Measurements from ENCODE around the gene FBXL19.
A peak's percentile ranks its signal among the peaks of the same experiment; 100 is the strongest.
"Not testable (repeated sequence)": the region's sequence is repeated elsewhere in the genome, so short reads cannot be mapped to it uniquely, and the experiment has no call there.

The FBXL19 gene

DNA sequence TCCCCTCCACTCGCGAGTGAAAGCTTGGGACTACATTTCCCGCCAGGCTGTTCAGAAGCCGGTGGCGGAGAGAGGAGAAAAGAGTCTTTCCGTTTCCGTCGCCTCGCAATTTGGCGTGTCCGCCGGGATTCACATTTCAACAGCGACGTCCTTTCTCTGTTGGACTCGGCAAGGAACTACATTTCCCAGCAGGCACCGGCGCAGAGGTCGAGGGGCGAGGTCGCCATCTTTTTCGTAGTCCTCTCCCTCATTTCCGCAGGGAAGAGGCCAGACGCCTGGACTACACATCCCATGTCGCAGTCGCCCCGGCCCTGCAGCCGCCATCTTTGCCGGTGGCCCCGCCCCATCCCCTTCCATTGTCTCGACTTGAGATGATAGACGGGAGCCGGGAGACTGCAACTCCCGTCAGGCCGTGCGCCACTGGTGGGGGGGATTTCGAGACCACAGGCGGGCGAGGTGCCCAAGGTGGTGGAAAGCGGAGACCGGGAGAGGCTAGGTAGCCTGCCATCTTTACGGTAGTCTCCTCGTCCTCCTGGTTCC is 882 bp upstream of the FBXL19 start:
- peak; percentile 99 for DNase-seq

DNA sequence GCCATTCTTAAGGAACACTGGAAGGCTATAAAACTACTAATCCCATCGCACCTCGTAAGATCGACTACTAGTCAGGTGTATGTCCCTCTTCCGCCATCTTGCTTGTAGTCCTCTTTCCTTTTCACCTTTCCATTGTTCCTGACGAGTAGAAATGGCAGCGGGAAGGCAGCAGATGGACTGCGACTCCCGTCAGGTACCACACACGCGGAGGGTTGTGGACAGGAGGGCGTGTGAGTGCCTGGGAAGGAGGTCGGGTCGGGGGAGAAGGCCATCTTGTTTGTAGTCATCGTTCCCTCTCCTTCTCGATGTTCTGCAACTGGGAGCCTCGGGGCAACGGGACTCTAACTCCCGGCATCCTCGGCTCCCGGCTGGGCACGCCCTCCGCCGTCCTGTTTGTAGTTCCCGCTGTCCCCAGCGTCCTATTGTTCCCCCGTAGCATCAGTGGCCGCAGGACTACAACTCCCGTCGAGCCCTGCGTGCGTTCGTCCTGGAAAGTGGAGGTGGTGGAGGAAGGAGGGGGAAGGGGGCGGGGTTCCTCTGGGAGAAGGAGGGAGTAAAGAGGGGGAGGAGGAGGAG is 324 bp upstream of the FBXL19 start:
- peak; percentile 98 for DNase-seq

GRCh38 chr16:30924076-30924912 is 922 bp downstream of the FBXL19 start:
- no peak for DNase-seq

GRCh38 chr16:30924913-30925631 is 1.7 kb downstream of the FBXL19 start:
- no peak for DNase-seq

DNA sequence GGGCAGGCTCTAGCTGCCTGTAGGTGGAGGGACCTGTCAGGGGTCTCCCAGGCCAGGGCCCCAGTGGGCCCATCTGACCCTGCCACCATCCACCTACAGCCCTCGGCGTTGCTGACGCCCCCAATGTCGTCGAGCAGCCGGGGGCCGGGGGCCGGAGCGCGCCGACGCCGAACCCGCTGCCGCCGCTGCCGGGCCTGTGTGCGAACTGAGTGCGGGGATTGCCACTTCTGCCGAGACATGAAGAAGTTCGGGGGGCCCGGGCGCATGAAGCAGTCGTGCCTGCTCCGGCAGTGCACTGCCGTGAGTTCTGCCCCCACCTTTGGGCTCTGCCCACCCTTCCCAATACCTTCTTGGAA is 2.2 kb downstream of the FBXL19 start:
- no peak for DNase-seq

GRCh38 chr16:30925995-30926811 is 2.8 kb downstream of the FBXL19 start:
- DNase-seq: no peak

DNA sequence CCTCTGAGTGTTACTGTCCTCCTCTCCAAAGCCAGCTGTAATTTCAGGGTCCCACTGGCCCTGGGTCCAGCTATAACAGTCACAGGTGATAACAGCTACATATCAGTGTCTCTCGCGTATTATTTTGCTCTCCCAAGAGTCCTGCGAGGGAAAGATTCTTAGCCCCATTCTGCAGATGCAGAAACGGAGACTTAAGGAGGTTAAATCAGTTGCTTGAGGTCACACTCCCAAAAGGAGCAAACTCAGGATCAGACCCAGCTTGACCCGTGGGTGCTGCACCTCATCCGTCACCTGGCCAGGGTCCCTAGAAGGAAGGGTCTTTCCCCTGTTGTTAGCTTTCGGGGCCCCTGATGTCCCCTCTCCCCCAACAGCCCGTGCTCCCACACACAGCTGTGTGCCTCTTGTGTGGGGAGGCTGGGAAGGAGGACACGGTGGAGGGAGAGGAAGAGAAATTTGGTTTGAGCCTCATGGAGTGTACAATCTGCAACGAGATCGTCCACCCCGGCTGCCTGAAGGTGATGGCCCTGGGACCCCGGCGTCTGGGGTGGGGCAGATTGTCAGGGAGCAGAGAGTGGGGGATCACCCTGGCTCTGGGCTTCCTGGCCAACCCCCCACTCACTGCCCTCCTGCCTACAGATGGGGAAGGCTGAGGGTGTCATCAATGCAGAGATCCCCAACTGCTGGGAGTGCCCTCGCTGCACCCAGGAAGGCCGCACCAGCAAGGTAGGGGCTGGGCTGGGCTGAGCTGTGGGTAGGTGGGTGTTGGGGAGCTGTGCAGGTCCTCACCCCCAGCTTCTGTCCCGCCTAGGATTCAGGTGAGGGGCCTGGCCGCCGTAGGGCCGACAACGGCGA is 3.8 kb downstream of the FBXL19 start:
- no peak for DNase-seq

DNA sequence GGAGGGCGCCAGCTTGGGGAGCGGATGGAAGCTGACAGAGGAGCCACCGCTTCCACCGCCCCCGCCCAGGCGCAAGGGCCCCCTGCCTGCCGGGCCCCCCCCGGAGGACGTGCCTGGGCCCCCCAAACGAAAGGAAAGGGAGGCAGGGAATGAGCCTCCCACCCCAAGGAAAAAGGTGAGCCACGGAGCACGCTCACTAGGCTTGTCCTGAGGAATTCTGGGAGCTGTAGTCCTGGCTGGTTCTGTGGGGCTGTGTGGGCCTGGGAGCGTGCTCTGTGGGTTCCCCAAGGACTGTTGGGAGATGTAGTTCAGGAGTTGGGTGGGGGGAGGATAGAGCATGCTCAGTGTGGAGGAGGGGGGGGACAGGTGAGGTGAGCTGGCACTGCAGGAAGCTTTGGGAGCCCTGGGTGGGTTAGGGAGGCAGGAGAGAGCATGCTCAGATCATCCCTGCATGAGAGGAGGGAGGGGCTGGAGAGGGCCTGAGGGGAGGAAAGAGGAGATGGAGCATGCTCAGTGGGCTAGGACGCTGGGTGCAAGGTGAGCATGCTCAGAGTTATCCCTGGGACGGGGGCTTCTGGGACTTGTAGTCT is 4.5 kb downstream of the FBXL19 start:
- peak; percentile 36 for DNase-seq

GRCh38 chr16:30928390-30928789 is 5.0 kb downstream of the FBXL19 start:
- DNase-seq: no peak

- no peak for DNase-seq
Measured at GRCh38 chr16:30929167-30929566, 5.8 kb downstream of the FBXL19 start.

DNA sequence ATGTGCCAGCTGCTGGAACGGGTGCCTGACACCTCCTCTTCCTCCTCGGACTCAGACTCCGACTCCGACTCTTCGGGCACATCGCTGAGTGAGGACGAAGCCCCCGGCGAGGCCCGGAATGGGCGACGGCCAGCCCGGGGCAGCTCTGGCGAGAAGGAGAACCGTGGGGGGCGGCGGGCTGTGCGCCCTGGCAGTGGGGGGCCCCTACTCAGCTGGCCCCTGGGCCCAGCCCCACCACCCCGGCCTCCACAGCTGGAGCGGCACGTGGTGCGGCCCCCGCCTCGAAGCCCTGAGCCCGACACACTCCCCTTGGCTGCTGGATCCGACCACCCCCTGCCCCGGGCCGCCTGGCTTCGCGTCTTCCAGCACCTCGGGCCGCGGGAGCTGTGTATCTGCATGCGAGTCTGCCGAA is 6.8 kb downstream of the FBXL19 start:
- DNase-seq: no peak

DNA sequence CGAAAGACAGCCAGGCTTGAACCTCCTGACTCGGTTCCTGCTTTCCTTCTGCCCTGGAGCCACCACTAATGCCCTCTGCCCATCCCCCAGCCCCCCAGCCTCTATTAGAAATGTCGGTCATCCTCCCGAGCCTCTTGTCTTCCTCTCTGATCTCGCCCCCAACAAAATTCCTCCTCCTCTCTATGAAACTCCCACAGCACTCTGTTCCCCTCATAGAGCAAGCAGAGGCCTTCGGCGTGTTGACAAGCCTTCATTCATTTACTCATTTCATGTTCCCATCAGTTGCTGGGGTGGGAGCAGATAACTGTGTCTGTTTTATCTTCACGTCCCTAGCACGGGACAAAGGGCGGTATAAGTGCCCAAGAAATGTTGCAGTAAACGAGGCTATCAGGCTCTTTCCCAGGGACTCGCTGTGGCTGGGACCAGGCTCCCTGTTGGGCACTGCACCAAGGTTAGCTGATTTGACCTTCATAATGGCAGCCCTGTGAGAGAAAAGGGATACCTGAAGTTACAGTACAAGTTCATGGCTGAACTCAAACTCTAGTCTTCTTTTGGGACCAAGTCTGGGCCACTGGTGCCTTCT is 7.8 kb downstream of the FBXL19 start:
- no peak for DNase-seq

DNA sequence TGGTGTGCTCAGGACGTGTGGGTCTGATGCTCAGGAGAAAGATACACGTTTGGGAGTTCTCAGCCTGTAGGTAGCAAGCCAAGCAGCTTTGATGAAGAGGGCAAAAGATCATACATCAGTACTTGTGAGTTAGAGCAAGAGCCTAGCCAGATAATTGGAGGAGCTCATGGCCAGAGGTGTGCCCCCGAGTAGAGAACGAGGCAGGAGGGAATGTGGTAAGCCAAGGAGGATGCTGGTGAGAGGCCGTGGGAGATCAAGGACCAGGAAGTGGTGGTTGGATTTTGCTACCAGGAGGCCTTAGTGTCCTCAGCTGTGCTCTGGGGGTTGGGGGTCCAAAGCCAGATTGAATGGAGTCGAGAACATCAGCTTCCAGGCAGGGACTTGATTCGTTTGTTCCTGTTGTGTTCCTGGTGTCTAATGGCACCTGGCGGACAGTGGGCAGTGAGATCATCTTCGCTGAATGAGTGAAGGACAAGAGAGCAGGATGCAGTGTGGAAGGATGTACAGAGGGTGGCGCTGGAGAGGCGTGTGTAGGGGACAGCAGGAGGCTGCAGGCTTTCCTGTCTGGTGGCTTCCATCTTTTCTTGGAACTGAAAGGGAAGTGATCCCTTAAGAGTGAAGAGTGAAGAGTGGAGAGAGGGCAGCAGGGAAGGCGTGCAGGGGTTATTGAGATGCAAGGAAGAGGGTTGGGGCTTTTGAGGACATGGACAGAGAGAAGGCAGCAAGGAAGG is 11.6 kb downstream of the FBXL19 start:
- peak; percentile 66 for DNase-seq

GRCh38 chr16:30937692-30938091 is 14.3 kb downstream of the FBXL19 start:
- DNase-seq: no peak

- DNase-seq: not testable (repeated sequence)
Measured at GRCh38 chr16:30939571-30939970, 16.2 kb downstream of the FBXL19 start.

DNA sequence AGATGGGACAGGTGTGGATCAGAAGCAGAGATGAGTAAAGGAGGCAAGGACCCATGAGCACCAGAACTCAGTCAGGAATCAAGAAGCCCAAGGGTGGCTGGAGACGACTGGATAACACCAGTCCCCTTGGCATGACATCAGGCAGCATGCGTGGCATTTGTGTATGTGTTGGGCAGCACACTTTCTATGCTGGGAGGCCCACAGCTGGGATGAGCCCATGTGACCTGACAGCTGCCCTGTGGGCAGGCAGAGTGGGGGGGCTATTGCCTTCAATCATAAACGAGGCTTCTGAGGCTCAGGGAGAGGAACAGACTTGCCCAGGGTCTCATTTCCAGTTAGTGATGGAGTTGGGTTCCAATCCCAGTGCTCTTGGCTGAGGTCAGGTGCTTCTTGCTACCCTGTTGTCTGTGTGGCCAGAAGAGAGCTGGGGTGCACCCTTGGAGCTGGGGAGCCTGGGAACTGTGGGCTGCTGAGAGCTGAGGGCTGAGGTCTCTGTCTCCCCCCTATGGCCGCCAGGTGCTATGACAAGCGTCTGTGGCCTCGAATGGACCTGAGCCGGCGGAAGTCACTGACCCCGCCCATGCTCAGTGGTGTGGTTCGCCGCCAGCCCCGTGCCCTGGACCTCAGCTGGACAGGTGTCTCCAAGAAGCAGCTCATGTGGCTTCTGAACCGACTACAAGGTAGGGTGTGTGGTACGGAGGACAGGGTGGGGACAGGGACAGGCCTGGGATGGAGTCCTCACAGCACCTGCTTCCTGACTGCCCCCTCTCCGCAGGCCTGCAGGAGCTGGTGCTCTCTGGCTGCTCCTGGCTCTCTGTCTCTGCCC is 18.4 kb downstream of the FBXL19 start:
- DNase-seq: peak; percentile 74

DNA sequence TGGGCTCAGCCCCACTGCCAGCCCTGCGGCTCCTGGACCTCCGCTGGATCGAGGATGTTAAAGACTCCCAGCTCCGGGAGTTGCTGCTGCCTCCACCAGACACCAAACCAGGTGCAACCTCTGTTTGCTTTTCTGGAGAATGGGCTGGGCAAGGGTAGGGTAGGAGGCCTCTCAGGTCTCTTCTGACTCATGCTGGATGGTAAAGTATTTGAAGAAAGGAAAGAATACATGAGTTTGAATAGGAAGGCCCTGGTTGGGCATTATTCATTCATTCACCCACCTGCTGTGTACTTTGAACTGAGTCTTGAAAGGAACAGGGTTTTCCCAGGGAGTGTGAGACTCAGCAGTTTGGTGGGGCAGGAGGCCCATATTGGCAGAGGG is 19.0 kb downstream of the FBXL19 start:
- DNase-seq: no peak

- DNase-seq: no peak
Measured at GRCh38 chr16:30944352-30944751, 21.0 kb downstream of the FBXL19 start.
